Vagina (tissue), 2 donors: Measurements from ENCODE around the gene HS6ST2. TPM values are rescaled to one million over a fixed set of nuclear protein-coding genes. Genes with fewer than 3 reads are reported as not detected.

Source experiments
- DNase-seq, 2 donors: peaks; one replicate each; pipeline ENCODE4 v3.0.0-alpha.2; 2017; ENCODE audit errors: extremely low spot score in 2 of 2
- H3K27ac ChIP-seq: fragments of 200-600 bp; sonication (generic); one replicate; pipeline ENCODE4 v1.5.1; 2019
- H3K27me3 ChIP-seq: fragments of 200-600 bp; sonication (generic); one replicate; pipeline ENCODE4 v1.5.1; 2019
- H3K36me3 ChIP-seq, 2 donors: fragments of 200-600 bp; sonication (generic); one replicate each; pipeline ENCODE4 v1.5.1; 2017 to 2019
- H3K4me1 ChIP-seq: fragments of 200-600 bp; sonication (generic); one replicate; pipeline ENCODE4 v1.5.1; 2019
- H3K4me3 ChIP-seq, 2 donors: fragments of 200-600 bp; sonication (generic); 1 replicate in 1 of 2; 2 replicates in 1 of 2; pipeline ENCODE4 v1.5.1; 2016 to 2019
- H3K9me3 ChIP-seq: fragments of 200-600 bp; sonication (generic); one replicate; pipeline ENCODE4 v1.5.1; 2019
- POLR2A ChIP-seq, 2 donors: fragments of 450-650 bp; IDR thresholded peaks; one replicate each; pipeline ENCODE4 v1.6.1; 2017; ENCODE audit warnings: antibody characterized with exemption in 2 of 2, mild to moderate bottlenecking in 2 of 2, moderate library complexity in 2 of 2
- POLR2AphosphoS5 ChIP-seq, 2 donors: sonication (generic); formaldehyde crosslinking; IDR thresholded peaks; one replicate each; pipeline ENCODE4 v1.9.0; 2017; ENCODE audit warnings: antibody characterized with exemption in 2 of 2, mild to moderate bottlenecking in 2 of 2, low read depth in 1 of 2; ENCODE audit not compliant: insufficient read depth in 1 of 2
- intact Hi-C: fragments of 100-400 bp; cut with DNase I; formaldehyde crosslinking; loops from one replicate; pipeline ENCODE4 v1.15.1; 2023
- total RNA-seq: library from RNA; depleted of rRNA; stranded (reverse); fragments of >200 nt; gene quantifications from one replicate; pipeline ENCODE4 v1.2.3, GENCODE V29; 2016
- TF ChIP-seq, protein P1 (sequence below), 3 experiments: fragments of 450-650 bp in 2 of 3; fragments of 200-600 bp in 1 of 3; sonication (generic) in 1 of 3; IDR thresholded peaks; one replicate each; pipeline ENCODE4 v1.5.1; 2017 to 2019; ENCODE audit warnings: antibody characterized with exemption in 3 of 3, mild to moderate bottlenecking in 2 of 3, moderate library complexity in 2 of 3

HS6ST2 gene
- total RNA-seq, 1 donor from 2014 or later, result 0.74 TPM

DNA sequence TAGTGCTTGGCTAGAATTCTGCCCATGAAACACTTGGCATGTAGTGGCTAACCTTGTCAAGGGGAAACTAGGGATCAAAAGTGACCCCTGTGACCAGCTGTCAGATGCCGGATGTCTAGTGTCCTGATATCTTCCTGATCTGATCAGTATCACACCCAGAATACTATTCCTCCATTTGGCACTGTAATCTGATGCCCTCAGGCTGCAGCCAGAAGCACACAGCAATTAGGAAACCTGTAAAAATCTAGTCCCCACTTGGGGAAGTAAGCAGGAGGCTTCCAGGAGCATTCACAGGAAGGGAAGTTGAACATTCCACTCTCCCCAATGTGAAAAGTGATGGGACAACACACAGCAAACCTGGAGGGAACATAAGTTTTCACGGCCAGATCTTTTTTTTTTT is 125.1 kb downstream of the HS6ST2 start:
- no peak for DNase-seq
- Histone ChIP-seq H3K36me3 (no peaks in the 10 kb centered on the region), H3K4me3 (no peak overlapping the region), H3K9me3 (no peaks in the 10 kb centered on the region), H3K27me3 (no peaks in the 10 kb centered on the region), H3K27ac (no peak overlapping the region), H3K4me1 (no peaks in the 10 kb centered on the region)
- intact Hi-C loops, result no loop called here
- TF ChIP-seq POLR2AphosphoS5 (IDR thresholded peaks at IDR 0.05; ENCODE audit: insufficient read depth in 1 of 2, low read depth in 1 of 2), result no peak
- no peak for TF ChIP-seq POLR2A (IDR thresholded peaks at IDR 0.05)
- TF ChIP-seq, protein P1, sequence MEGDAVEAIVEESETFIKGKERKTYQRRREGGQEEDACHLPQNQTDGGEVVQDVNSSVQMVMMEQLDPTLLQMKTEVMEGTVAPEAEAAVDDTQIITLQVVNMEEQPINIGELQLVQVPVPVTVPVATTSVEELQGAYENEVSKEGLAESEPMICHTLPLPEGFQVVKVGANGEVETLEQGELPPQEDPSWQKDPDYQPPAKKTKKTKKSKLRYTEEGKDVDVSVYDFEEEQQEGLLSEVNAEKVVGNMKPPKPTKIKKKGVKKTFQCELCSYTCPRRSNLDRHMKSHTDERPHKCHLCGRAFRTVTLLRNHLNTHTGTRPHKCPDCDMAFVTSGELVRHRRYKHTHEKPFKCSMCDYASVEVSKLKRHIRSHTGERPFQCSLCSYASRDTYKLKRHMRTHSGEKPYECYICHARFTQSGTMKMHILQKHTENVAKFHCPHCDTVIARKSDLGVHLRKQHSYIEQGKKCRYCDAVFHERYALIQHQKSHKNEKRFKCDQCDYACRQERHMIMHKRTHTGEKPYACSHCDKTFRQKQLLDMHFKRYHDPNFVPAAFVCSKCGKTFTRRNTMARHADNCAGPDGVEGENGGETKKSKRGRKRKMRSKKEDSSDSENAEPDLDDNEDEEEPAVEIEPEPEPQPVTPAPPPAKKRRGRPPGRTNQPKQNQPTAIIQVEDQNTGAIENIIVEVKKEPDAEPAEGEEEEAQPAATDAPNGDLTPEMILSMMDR (IDR thresholded peaks at IDR 0.05), result no peak

GRCh38 chrX:132831336-132831973 is 127.0 kb downstream of the HS6ST2 start:
- TF ChIP-seq, protein P1 (IDR thresholded peaks at IDR 0.05), result no peak
- TF ChIP-seq POLR2A (IDR thresholded peaks at IDR 0.05), result no peak
- TF ChIP-seq POLR2AphosphoS5 (IDR thresholded peaks at IDR 0.05; ENCODE audit: insufficient read depth in 1 of 2, low read depth in 1 of 2), result no peak
- intact Hi-C loops, result no loop called here
- no peaks in the 10 kb centered on the region for H3K4me1 ChIP-seq
- no peak for DNase-seq
- no peaks in the 10 kb centered on the region for H3K36me3 ChIP-seq
- H3K4me3 ChIP-seq, result no peak overlapping the region
- no peaks in the 10 kb centered on the region for H3K9me3 ChIP-seq
- no peaks in the 10 kb centered on the region for H3K27me3 ChIP-seq
- H3K27ac ChIP-seq, result no peak overlapping the region

DNA sequence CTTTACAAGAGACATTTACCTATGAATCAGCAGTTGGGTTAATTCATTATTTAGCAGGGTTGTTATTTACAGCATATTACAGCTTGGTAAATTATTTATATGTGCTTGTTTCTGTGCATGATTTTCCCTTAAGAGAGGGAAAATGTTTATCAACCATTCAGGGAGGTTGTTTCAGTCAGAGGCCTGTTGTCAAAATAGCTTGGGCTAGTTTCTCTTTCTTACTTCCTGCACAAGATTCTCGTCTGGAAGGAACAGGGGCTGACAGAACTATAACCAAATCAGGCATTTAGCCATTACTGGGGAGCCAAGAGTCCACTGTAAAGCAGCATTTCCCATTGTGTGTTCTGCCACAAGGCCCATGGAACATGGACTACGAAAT is 135.8 kb downstream of the HS6ST2 start:
- Histone ChIP-seq H3K9me3 (no peaks in the 10 kb centered on the region), H3K27me3 (no peaks in the 10 kb centered on the region), H3K4me1 (no peaks in the 10 kb centered on the region), H3K4me3 (no peak overlapping the region), H3K27ac (no peak overlapping the region), H3K36me3 (no peaks in the 10 kb centered on the region)
- intact Hi-C loops, result no loop called here
- no peak for DNase-seq
- TF ChIP-seq, protein P1 (IDR thresholded peaks at IDR 0.05), result no peak
- TF ChIP-seq POLR2A (IDR thresholded peaks at IDR 0.05) (no peak), POLR2AphosphoS5 (IDR thresholded peaks at IDR 0.05; ENCODE audit: insufficient read depth in 1 of 2, low read depth in 1 of 2) (no peak)

DNA sequence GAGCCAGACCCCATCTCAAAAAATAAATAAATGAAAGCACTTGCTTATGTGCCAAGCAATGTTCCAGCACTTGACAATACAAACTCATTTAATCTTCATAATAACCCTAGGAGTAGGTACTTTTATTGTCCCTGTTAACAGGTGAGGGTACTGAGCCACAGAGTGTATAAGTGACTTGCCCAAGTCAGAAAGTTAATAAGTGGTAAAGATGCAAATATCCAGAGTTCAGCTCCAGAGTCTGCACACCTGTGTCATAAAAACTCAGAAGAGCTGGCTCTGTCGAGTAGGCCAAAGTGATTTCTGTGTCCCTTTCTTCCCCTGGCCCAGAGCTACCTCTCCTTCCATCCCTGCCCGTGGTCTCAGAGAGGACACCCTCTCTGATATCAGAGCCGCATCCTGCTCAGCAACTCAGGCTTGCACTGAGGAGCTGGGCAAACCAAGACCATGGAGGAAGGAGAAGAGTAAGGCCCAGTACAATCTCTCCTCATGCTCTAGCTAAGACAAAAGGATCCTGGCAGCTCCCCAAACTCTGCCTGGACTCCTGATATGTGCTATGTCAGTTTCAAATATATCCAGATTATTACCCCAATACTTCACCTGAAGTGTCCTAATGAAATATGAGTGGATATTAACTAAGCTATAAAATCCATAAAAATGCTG is 136.3 kb downstream of the HS6ST2 start:
- Histone ChIP-seq H3K4me1 (no peaks in the 10 kb centered on the region), H3K4me3 (no peak overlapping the region), H3K36me3 (no peaks in the 10 kb centered on the region), H3K27ac (no peak overlapping the region), H3K27me3 (no peaks in the 10 kb centered on the region), H3K9me3 (no peaks in the 10 kb centered on the region)
- intact Hi-C loops, result no loop called here
- TF ChIP-seq, protein P1 (IDR thresholded peaks at IDR 0.05), result no peak
- TF ChIP-seq POLR2AphosphoS5 (IDR thresholded peaks at IDR 0.05; ENCODE audit: insufficient read depth in 1 of 2, low read depth in 1 of 2) (no peak), POLR2A (IDR thresholded peaks at IDR 0.05) (no peak)
- no peak for DNase-seq

- no peak for DNase-seq
- Histone ChIP-seq H3K9me3 (no peaks in the 10 kb centered on the region), H3K36me3 (no peaks in the 10 kb centered on the region), H3K27me3 (no peaks in the 10 kb centered on the region), H3K4me1 (no peaks in the 10 kb centered on the region), H3K27ac (no peak overlapping the region), H3K4me3 (no peak overlapping the region)
- no peak for TF ChIP-seq POLR2A (IDR thresholded peaks at IDR 0.05)
- TF ChIP-seq, protein P1 (IDR thresholded peaks at IDR 0.05), result no peak
- no peak for TF ChIP-seq POLR2AphosphoS5 (IDR thresholded peaks at IDR 0.05; ENCODE audit: insufficient read depth in 1 of 2, low read depth in 1 of 2)
- intact Hi-C loops, result no loop called here
Observed at GRCh38 chrX:132820675-132821074, 137.8 kb downstream of the HS6ST2 start.
